NK-92 treated with Interleukin-12 subunit alpha and Interleukin-12 subunit beta, amount 100 ng/mL, for 24 hours (cell line): ENCODE results near the gene C9orf50.
A peak's percentile ranks its signal among the peaks of the same experiment; 100 is the strongest.

Source experiments
- DNase-seq: peaks from one replicate; lab custom pipeline; 2025; lab: John Stamatoyannopoulos, UW

Gene C9orf50

DNA sequence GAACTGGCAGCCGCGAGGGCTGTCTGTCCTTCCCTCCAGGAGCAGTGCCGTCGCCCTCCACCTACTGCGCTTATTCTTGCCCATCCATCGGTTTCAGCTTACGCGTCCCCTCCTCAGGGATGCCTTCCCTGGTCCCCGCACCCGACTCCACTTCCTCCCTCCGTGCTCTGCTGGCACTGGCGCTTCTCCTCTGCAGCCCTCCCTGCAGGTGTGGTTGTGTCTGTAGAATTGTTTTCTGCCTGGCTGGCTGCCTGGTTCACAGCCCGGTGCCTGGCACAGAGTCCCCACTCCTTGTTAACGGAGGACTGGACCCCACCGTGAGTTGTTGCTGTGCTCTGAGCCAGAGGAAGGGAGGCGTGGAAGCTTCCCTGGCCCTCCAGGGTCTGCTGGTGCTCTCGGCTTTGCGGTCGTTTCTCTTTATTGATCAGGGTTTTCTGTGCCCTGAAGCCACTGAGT lies 10.8 kb upstream of the C9orf50 start:
- DNase-seq, result no peak

DNA sequence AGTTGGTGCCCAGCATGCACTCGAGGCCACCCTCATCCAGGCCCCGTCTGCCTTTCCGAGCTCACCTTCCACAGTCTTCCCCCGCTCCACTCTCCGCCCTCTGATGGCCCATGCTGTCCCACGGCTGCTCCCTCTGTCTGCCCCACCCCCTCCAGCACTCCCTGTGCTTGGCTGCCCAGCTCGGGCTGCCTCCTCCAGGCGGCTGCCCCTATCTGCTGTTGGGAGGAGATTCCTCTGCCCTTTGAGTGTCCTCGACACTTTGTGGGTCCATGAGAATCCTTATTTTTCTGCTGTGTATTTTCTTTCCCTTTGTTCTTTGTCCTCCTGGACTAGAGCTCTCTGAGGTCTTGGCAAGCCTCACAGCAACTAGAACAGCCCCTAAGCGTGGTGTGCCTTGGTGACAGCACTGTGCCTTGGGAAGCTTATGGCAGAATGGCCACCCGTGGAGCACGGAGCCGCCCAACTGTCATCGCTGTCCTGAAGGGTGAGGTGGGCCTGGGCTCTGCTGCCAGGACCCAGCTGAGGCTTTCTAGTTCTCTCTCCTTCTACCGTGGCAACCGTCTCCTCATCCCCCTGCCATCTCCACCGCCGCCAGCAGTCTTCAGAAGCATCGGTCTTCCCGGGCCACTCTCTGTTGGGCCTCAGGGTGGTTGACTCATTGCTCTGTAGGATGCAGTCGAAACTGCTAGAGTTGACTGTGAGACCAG lies 10.2 kb upstream of the C9orf50 start:
- no peak for DNase-seq

DNA sequence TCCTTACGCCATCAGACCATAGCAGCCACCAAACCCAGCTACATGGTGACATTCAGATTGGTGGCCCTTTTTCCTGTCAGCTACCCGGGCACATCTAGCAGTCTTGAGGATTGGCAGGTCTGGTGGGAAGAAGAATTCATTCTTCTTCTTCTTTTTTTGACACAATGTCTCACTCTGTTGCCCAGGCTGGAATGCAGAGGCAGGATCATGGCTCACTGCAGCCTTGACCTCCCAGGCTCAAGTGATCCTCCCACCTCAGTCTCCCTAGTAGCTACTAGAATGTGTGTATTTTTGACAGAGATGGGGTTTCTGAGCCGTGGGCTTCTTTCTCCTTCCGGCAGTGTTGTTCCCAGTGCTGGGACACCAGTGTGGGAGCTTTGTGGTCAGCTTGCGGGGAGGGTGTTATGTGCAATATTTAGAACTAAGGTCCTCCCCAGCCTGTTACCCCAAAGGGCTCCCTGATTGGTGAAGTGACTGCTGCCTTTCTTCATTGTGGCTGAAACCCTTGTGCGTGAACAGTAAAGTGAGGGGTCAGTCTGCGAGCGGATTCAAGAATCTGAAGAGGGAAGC lies 8.4 kb upstream of the C9orf50 start:
- DNase-seq, result no peak

DNA sequence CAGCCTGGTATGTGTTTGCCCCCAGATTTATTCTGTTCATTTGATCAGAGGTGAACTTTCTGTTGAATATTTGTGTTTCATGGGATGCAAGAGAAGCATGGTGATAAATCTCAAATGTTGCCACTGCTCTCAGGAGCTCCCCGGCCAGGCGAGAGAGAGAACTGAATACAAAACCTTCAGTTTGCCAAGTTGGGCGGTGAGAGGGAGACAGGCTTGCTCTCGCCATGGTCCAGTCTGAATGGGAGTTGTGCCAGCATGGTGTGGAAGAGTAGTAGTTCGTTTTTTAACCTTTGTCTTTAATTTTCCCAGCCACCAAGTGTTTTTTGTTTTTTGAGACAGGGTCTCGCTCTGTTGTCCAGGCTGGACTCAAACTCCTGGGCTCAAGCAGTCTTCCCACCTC lies 7.8 kb upstream of the C9orf50 start:
- DNase-seq, result no peak

DNA sequence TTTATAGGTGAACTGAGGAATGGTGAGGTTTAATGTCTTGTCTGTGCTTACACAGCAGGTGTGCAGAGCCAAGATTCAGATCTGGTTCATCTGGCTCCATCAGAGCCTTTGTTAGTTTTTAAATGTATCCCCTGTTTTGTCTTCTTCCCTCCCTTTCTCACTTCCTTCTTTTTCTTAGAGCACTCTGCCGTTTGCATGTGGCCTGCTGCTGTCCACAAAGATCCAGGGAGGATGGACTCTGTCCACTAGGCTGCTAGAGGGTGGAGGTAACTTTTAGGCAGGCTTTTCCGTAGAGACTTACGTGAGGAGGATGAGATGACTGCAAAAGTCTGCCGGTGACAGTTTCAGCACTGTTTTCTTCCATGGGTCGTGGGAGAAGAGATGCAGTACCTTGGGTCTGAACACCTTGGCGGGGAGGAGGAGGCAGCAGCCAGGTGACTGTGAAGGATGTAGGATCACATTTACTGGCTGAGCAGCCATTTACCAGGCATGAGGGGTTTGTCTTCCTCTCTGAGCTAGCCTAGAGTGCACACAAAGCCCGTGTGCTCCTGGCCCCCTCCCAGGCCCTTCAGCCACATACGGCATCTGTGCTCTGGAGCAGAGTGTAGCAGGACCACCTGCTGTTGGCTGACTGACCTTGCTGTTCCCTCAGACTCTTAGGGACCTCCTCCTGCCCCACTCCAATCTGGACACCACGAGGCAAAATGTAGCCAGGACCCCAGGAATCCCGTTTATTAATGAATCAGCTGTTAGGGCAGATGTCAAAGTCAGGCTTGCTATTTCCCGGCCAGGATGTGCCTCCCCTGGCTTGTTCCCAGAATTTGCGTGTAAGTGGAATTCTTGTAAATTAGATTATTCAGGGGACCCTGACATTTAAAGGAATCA lies 6.9 kb upstream of the C9orf50 start:
- DNase-seq, result no peak

DNA sequence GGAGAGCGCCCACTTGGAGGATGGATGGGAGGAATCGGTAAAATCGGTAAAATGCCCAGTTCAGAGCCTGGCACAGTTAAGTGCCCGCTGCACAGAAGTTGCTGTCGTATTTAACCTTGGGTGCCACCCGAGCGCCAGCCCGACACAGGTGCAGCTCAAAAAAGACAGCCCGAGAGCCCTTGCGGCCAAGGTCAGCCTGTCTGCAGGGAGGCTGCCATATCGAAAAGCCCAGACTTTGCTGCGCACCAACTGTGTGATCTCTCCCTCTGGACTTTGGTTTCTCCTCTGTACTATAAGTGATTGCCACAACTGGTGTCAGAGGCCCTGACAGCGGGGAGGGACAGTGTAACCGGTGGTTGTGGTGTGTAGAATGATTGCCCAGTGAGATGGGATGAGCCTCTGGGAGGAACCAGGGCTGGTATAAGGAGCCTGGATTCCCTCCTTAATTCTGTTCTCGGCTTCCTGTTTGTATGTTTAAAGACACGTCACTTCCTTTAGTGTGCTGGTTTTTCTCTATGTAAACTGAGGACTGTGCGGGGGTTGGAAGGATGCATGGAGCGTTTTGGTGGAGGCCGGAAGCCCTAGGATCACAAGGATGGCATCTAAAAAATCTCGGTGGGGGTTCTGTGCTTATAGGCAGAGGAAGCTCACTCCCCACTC lies 5.9 kb upstream of the C9orf50 start:
- DNase-seq, result no peak

DNA sequence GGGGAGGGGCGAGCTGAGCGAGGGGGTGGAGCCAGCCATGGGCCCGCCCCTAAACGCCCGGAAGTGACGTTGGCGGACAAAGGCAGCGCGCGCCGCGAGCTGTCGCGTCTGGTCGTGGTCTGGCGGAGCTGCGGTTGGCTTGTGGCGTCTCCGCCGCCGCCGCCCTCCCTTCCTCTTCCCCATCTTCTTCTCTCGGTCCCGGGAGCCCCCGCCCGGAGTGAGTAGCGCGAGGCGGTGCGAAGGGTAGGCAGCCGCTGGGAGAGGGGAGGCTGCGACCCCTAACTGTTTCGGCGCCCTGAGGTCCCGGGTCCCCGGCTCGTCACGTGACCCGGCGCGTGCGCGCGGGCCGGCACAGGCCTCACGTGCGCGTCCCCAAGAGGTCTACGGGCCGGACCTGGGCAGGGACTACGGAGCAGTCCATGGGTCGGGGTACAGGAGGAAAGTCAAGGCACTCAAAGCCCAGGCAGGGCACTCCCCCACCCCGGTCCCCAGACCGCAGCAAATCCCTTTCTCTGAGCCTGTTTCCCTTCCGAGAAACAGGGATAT lies 5.3 kb upstream of the C9orf50 start, which contains the start of gene NTMT1:
Gene NTMT1, plus strand, starts transcription at position 85 of the 546 bp plus-strand sequence. CDS start 6,541 bp downstream, outside the sequence.
- peak; percentile 71 for DNase-seq

DNA sequence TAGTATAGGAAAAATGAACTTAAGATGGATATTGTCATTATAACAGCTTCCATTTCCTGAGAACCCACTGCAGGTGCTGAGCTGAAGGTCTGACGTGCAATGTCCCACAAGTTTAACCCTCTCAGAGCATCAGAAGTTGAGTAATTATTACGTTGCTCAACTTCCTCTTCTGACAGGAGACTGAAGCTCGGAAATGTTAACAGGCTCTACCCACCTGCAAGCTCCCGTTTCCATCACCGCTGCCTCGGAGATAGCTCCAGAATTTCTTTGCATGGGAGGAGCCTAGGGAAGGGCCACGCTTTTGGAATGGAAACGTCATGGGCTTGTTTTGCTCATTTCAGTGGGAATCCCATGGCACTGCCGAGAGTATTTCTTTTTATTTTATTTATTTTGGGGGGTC lies 4.0 kb upstream of the C9orf50 start:
- peak; percentile 18 for DNase-seq

DNA sequence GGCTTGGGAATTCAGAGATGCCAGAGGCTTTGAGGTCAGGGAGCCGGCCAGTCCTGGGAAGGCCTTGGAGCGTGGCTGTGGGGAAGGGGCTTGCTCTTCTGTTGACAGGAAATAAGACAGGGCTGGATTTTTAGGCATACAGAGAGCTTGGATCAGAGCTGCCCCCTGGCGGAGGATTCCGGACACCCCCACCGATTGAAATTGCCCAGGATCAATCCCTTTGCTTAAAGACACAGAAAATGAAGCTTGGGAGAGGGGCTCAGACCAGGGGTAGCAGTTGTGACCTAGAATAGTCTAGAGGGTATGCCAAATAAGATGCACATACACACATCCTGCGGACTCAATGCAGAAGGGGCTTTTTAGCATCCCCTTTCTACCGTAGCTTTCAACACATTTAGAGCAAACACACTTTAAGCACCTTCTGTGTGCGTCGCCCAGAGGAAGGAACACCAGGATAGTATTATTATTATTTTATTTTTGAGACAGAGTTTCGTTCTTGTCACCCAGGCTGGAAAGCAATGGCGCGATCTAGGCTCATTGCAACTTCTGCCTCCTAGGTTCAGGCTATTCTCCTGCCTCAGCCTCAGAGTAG lies 3.4 kb upstream of the C9orf50 start:
- DNase-seq, result peak; percentile 16

DNA sequence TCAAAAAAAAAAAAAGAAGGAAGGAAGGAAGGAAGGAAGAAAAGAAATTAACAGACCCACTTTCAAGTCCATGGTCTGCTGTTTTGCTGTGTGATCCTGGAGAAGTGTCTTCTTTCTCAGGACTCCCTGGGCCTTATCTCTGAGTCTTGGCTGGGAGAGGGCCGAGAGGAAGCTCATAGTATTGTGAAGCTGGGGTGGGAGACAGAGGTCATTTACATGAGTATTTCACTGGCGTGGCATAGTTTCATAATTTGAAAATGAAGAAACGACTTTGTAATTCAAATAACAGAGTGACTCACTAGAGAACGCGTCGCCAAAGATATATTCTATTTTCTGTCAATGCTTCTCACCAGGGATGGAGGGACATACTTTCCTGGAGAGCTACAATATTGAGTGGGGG lies 2.4 kb upstream of the C9orf50 start:
- no peak for DNase-seq

DNA sequence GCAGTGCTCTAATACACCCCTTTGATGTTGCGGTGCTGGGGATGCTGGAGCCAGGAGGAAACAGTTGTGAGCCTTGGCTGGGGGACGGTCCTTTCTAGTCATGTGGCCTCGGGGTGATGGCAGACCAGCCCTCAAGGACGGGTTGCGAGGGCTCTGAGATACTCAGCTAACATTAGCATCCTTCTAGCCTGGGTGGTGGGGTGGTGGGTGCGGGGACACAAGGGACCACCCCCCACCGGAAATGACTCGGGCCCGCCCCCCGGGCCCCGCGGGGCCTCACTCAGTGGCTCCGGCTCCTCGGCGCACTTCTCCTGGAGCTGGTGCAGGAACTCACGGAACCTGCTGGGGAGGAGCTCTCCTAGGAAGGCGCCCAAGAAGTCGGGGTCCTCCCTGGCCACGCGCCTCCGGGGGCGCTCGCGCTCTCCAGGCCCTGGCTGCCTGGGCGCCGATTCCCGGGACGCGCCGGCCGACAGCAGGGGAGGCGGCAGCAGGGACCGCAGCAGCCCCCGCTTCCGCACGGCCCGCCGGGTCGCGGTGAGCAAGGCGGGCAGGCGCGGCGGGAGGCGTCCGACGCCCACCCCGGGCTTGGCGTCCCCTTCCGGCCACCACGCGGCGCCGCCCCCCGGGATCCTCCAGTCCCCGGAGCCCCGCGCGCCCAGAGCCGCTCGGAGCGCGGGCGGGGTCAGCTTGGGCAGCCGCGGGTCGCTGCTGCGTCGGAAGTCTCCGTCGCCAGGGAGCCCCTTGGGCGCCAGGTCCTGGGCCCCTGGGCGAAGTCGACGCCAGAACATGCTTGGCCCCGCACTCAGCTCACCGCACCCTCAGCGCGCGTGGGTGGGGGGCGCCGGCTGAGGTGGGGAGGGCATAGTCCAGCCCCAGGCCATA lies 873 bp downstream of the C9orf50 start:
- no peak for DNase-seq

DNA sequence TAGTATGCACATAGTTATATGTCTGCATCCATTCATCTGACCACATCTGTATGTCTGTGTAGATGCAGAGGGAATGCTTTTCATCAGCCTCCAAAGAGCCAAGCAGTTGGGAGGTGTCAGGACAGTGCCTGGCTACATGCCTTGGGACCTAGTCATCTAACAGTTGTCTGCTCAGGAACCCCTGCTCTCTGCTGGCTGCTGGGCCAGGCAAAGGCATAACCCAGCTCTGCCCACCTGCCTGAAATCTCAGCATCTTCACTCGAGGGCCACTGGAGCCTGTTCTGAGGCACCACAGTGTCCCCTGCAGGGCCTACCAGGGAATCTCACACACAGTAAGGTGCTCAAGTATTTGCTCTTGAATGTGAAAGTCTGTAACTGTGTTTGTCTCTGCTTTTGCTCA lies 3.7 kb downstream of the C9orf50 start:
- no peak for DNase-seq

DNA sequence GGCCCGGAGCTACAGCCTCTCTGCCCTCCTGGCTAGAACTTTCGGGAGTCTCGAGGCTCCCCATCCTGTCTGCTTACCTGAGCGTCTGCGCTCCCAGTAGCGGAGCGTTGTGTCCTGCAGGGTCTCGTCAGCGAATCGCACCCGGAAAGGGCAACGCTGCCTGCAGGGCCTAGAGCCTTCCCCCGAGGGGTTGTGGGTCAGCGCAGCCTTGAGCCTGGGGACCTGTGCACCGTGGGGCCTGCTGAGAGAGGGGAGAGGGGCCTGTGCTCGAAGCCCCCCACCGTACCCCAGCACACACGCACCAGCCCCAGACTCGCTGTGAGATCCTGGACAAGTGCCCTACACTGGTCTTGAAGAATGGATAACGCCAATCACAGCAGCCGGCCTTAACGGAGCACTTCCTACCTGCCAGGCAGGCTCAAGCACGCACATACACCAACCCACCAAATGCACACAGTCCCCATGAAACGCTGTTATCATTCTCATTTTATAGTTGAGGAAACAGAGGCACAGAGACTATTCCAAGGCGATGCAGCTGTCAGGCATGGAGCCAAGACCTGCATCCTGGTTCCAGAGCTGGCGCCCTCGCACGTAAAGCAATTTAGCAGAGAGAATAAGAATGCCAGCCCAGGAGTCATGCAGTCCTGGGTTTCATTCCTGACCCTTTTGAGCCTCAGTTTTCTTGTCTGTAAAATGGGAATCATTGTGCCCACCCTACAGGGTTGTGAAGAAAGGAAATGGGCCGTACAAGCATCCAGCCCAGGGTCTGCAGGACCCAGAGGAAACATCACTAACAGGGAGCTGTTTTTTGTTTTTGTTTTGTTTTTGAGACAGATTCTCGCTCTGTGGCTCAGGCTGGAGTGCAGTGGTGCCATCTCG lies 5.3 kb downstream of the C9orf50 start:
- DNase-seq, result no peak

DNA sequence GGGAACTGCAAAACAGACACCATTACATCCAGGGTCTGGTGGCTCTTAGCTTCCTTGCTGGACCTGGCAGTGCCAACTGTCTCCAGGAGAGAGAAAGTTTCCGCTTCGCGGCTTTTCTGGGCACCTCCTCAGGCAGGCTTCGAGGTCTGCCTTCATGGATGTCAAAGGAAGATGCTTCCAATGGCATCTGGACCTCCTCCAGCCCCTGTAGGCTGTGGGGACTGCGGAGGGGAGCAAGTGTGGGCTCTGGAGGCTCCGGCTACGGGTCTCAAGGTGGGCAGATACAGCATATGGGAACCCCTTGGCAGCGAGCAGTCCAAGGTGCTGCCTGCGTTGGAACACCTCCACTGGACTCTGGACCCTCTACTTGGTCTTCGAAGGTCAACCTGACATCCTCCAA lies 6.0 kb downstream of the C9orf50 start:
- DNase-seq, result no peak

DNA sequence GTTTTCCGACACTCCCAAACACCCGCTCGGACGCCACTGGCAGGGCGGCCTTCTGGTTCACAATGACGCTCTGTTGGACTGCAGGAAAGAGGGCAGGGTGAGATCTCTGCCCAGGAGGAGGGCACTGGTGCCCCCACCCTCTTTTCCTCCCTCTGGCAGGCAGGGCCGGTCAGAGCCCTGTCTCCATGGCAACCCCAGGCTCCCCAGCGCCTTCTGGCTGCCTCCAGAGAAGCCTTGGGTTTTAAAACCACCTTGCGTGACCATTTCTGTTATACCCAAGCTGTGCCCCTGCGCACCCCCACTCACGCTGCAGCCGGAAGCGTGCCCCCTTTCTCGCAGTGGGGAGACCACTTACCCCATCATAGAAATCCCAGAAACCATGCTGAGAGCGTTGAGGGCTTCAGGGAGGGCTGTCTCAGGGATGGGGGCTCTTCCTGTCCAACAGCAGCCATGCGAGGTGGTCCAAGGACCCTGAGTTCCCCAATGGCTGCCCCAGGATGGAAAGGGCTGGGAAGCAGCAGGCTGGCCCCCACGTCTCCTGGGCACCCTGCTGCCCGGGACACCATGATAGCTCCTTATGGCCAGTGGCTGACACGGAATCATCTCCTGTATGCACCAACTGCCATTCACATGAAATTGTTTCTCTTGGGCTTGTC lies 7.3 kb downstream of the C9orf50 start:
- DNase-seq, result no peak

DNA sequence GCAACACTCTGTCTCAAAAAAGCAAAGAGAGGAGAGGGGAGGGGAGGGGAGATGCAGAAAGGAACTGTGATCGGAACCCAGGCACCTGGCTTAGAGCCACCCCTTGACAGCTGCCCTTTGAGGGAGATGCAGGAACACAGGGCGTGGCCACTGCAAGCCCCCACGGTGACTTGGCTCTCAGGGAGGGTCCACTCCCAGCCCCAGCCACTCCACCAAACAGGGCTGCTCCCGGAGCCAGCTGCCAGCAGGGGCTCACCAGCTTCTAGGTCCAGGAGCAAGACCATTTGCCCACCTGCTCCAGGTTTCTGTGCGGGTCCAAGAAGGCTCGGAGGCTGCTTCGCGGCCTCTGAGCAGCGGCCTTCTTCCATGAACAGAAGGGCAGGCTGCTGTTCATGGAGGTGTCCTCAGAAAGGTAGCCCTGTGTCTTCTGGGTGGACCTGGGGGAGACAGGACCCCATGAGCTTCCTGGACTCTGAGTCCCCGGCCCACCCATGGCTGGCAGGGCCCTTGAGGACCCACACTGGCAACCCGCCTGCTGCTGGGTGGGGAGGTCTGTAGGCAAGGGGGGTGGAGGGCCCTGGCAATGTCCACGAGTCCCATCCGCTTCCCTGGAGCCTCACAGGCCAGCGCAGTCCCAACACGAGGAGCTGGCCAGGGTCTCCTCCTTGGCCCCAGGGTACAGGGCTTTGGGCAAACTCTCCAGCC lies 7.9 kb downstream of the C9orf50 start:
- DNase-seq, result no peak

DNA sequence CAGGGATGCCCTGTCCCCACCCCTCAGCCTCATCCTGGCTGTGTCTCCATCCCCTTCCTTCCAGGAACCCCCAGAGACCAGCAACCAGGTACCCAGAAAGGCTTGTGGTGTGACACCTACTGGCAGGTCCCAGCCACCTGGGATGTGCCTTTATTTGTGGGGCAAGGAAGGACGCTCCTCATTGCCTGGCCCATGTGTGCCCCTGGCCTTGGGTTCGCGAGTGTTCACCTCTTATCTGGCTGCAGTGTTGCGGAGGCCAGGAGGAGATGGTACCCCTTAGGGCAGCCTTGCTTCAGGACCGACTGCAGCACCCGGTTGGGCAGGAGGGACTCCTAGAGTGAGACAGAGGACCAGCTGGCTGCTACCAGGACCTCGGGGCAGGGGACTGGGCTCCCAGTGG lies 8.8 kb downstream of the C9orf50 start:
- DNase-seq, result no peak

DNA sequence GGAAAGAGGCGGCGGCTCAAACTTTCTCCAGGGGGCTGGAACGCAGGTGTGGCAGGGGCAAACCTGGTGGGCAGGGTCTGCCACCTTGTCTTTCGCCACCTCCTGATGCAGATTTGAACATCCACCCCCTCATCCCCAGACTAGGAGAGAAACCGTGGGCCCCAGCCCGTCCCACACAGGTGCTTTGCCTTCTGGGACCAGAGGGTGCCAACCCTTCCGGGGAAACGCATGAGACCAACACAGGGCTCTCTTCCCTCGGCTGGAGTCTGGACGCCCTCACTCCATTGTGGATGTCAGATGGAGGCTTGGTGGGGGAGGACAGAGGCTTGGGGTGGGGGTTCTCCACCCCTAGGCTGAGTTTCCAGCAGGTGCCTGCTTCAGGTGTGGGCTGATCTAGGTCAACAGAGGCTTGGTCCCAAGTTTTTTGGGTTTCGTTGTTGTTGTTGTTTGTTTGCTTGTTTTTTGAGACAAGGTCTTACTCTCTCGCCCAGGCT lies 9.5 kb downstream of the C9orf50 start:
- DNase-seq, result no peak
